AG04449 (cell line): ENCODE measurements around the gene PMS2.
"Not testable (repeated sequence)": the region's sequence is repeated elsewhere in the genome, so short reads cannot be mapped to it uniquely, and the experiment has no call there.

Source experiments
- CTCF ChIA-PET: fragments of 350-600 bp; formaldehyde crosslinking; extraction: SDS; loops from one replicate; lab custom pipeline; 2021; ENCODE audit warnings: antibody characterized with exemption; lab: Yijun Ruan, JAX
- POLR2A ChIA-PET: fragments of 400-600, 350-600 bp; formaldehyde crosslinking; extraction: SDS; loops from one replicate; lab custom pipeline; 2020; ENCODE audit warnings: antibody characterized with exemption, inconsistent platforms; lab: Yijun Ruan, JAX
- DNase-seq: peaks from one replicate; pipeline ENCODE4 v3.0.0-alpha.2; 2010; ENCODE audit warnings: low read depth, low spot score
- H3K4me3 ChIP-seq: 2 replicates; pipeline ENCODE4 v1.5.1; 2011; ENCODE audit warnings: low read depth, mild to moderate bottlenecking, control low read depth, low read length
- CTCF ChIP-seq: IDR thresholded peaks from one replicate; pipeline ENCODE4 v1.5.1; 2011; ENCODE audit warnings: mild to moderate bottlenecking, moderate library complexity, low read length, control low read depth, inconsistent platforms; ENCODE audit not compliant: insufficient read depth; ENCODE audit errors: missing control alignments

The PMS2 gene

GRCh38 chr7:6007386-6007785 lies 1.5 kb downstream of the PMS2 start:
- CTCF ChIA-PET = interaction anchor here (2.0 to 3.5 kb wide), 2 partner anchors 10 to 151 kb away, joined by 5 to 17 read pairs; no protein-coding TSS in a partner anchor
- POLR2A ChIA-PET = no interaction called here
- no peak for DNase-seq
- TF ChIP-seq CTCF = no peak
- H3K4me3 ChIP-seq = no peak overlapping the region

GRCh38 chr7:5997210-5997808 lies 11.5 kb downstream of the PMS2 start:
- CTCF ChIA-PET = interaction anchor here (0.6 to 3.4 kb wide), 33 partner anchors 8 to 439 kb away, joined by 3 to 19 read pairs (median 4); partner anchors contain the start of genes AIMP2 and PMS2
- DNase-seq = no peak
- peak; percentile 62 for TF ChIP-seq CTCF
- POLR2A ChIA-PET = interaction anchor here (0.6 to 0.7 kb wide), 3 partner anchors 14 to 175 kb away, joined by 3 read pairs; no protein-coding TSS in a partner anchor
- H3K4me3 ChIP-seq = no peak overlapping the region

- DNase-seq, H3K4me3 ChIP-seq, CTCF ChIA-PET, POLR2A ChIA-PET: not testable (repeated sequence)
Measured at GRCh38 chr7:5987061-5987460, 21.8 kb downstream of the PMS2 start.

- POLR2A ChIA-PET, DNase-seq, CTCF ChIA-PET, H3K4me3 ChIP-seq: not testable (repeated sequence)
Measured at GRCh38 chr7:5979680-5980314, 29.1 kb downstream of the PMS2 start.

GRCh38 chr7:5973580-5973979 lies 35.3 kb downstream of the PMS2 start:
- H3K4me3 ChIP-seq, POLR2A ChIA-PET, CTCF ChIA-PET, DNase-seq: not testable (repeated sequence)

GRCh38 chr7:5970347-5970911 lies 38.4 kb downstream of the PMS2 start, which contains the start of gene RSPH10B:
TSS of gene RSPH10B (minus strand) at chr7:5970689. CDS start at chr7:5967116, 3,573 bp downstream.
- H3K4me3 ChIP-seq, CTCF ChIA-PET, DNase-seq, POLR2A ChIA-PET: not testable (repeated sequence)

- CTCF ChIA-PET, DNase-seq, POLR2A ChIA-PET, H3K4me3 ChIP-seq: not testable (repeated sequence)
Measured at GRCh38 chr7:5963810-5964209, 45.0 kb downstream of the PMS2 start.

- POLR2A ChIA-PET, CTCF ChIA-PET, H3K4me3 ChIP-seq, DNase-seq: not testable (repeated sequence)
Measured at GRCh38 chr7:5963205-5963604, 45.6 kb downstream of the PMS2 start.

- POLR2A ChIA-PET, H3K4me3 ChIP-seq, DNase-seq, CTCF ChIA-PET: not testable (repeated sequence)
Measured at GRCh38 chr7:5934945-5935450, 73.9 kb downstream of the PMS2 start.

GRCh38 chr7:5931905-5932644 lies 76.8 kb downstream of the PMS2 start:
- DNase-seq, CTCF ChIA-PET, POLR2A ChIA-PET: not testable (repeated sequence)

GRCh38 chr7:5931250-5931649 lies 77.6 kb downstream of the PMS2 start:
- POLR2A ChIA-PET, CTCF ChIA-PET, DNase-seq, H3K4me3 ChIP-seq: not testable (repeated sequence)

More at GRCh38 chr7:5931905-5932644, 76.8 kb downstream of the PMS2 start:
- not testable (repeated sequence) for H3K4me3 ChIP-seq

- DNase-seq, POLR2A ChIA-PET, H3K4me3 ChIP-seq, CTCF ChIA-PET: not testable (repeated sequence)
Measured at GRCh38 chr7:5930290-5930689, 78.6 kb downstream of the PMS2 start.

GRCh38 chr7:5926263-5926870 lies 82.5 kb downstream of the PMS2 start:
- CTCF ChIA-PET = not testable (repeated sequence)

More at GRCh38 chr7:5926263-5926870, 82.5 kb downstream of the PMS2 start:
- H3K4me3 ChIP-seq, DNase-seq, POLR2A ChIA-PET: not testable (repeated sequence)
